IPS DF 4.7 (cell line): ENCODE data around the gene DLGAP1.
A peak's percentile ranks its signal among the peaks of the same experiment; 100 is the strongest.

Experiments
- DNase-seq: peaks from one replicate; pipeline ENCODE4 v3.0.0-alpha.2; 2013; ENCODE audit warnings: low spot score; ENCODE audit errors: extremely low read depth

DLGAP1 gene

GRCh38 chr18:4172196-4173100 lies 282.7 kb downstream of the DLGAP1 start:
- no peak for DNase-seq

DNA sequence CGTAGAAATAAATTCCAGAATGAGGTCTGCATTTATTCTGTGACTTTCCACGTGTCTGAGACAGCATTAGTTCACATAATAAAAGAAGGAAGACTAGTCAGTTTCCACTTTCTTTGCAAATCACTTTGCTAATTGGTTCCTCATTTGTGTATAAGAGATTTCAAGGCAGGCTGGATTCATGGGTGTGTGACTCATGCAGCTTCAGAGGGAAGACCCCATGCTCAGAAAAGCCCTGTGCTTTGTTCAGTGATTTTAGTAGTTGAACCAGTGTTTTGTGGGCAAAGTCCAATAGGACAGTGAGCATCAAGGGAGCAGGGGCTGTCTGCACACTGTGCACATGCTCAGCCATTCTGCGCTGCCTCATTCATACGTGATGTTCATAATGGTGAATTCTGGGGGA lies 297.8 kb downstream of the DLGAP1 start:
- DNase-seq: no peak

GRCh38 chr18:4146797-4147196 lies 308.3 kb downstream of the DLGAP1 start:
- no peak for DNase-seq

- no peak for DNase-seq
Measured at GRCh38 chr18:4144201-4144600, 310.9 kb downstream of the DLGAP1 start.

- no peak for DNase-seq
Measured at GRCh38 chr18:4143585-4143984, 311.5 kb downstream of the DLGAP1 start.

- DNase-seq: no peak
Measured at GRCh38 chr18:4142876-4143275, 312.2 kb downstream of the DLGAP1 start.

DNA sequence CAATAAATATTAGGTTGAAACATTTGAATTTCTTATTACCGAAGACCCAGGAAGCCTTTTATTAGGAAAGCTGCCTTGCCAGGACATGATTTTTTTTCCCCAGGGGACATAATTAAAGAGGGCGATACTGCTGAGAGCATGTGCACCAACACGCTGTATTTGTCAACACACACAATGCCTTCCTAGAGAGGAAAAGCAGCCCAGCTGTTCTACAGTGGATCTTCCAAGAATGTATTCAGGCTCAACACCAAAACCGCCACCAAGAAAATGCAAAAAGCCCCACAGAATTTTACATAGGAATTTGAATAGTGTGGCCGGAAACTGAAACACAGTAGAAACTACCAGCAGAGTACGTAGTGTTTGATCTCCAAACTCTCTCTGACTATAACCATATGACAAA lies 320.4 kb downstream of the DLGAP1 start:
- no peak for DNase-seq

DNA sequence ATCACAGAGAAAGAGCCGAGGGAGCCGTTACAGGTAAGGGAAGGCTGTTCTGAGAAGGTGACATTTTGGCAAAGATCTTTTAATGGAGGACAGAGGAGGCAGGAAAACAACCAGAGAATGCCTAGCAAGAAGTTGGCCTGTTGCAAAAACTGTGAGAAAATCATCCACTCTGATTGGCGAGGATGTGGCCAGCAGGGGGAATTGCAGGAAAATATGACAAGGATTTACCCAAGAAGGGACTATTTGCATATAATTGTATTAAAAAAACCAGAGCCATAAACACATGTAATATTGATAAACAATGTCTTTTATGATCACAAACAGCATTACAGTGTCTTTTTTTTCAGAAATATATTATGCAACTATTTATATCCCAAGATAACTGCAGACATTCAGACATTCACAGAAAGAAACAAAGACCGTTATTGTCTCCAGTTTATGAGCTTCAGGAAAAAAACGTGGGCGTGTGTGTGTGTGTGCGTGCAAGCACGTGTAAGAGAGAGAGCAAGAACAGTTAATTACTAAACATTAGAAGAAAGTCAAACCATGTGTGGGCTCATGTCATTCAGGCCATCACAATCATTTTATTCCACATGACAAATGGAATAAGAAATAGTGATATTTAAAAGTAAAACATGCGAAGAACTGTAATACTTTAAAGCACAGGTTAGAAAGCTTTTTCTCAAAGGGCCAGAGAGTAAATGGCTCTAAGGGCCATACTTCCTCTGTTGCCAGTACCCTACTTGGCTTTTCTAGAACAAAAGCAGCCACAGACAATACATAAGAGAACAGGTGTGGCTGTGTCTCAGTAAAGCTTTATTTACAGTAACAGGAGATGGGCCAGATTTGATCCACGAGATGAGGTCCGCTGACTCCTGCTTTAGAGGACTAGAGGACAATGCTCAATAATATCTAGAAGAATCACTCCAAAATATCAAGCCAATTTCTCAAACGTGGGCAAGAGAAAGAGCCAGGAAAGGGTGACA lies 324.1 kb downstream of the DLGAP1 start:
- no peak for DNase-seq

GRCh38 chr18:4126939-4127338 lies 328.2 kb downstream of the DLGAP1 start:
- no peak for DNase-seq

- DNase-seq: no peak
Measured at GRCh38 chr18:4125627-4126230, 329.4 kb downstream of the DLGAP1 start.

DNA sequence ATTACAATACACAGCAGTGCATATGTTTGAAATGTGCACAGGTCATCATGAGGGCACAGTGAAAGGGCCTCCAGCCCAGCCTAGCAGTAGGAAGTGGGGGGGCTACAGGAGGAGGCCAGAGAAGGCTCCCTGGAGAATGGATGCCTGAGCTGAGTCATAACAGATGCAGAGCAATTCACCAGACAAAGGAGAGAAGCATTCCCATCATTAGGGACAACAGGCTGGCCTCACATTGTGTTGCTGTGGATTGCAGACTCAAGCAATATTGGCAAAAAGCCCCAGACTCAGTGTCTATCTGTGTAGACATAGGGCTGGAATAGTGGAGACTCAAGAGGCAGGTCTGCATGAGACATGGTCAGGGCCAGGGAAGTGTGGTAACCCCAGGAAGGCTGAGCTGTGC lies 329.9 kb downstream of the DLGAP1 start:
- DNase-seq: no peak

DNA sequence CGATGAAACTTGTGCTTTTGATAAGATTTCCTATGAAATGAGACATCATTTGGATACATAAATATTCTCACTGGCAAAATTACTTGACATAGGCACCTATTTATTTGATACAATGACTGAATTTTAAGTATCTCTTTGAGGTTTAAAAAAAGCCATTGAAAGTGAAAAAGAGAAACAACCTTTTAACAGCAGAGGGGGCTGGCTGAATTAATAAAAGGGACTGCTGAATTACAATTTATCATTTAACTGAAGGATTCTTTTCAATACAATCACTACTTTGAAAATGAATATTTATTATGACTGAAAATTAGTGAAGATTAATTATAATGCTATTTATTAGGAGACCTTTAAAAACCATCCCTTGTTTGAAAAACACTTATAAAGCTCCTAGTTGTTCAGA lies 335.3 kb downstream of the DLGAP1 start:
- DNase-seq: no peak

DNA sequence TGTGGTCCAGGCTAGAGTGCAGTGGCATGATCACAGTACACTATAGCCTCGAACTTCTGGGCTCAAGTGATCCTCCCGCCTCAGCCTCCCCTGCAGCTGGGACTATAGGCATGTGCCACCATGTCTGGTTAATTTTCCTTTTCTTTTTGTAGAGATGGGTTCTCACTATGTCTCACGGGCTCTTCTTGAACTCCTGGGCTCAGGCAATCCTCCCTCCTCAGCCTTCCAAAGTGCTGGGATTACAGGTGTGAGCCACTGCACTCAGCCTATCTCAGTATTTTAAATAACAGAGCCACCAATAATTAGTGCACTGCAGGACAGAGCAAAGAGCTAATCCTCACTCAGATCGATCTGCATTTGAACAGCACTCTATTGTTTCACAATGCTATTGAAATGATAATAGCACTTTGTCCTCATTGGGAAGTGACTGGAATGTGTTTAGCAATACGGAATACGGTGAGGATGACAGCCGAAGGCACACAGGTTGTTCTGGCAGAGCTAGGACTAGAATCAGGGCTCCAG lies 335.9 kb downstream of the DLGAP1 start:
- DNase-seq: peak; percentile 97

GRCh38 chr18:4108016-4108415 lies 347.1 kb downstream of the DLGAP1 start:
- DNase-seq: no peak

GRCh38 chr18:4107049-4107467 lies 348.0 kb downstream of the DLGAP1 start:
- no peak for DNase-seq

DNA sequence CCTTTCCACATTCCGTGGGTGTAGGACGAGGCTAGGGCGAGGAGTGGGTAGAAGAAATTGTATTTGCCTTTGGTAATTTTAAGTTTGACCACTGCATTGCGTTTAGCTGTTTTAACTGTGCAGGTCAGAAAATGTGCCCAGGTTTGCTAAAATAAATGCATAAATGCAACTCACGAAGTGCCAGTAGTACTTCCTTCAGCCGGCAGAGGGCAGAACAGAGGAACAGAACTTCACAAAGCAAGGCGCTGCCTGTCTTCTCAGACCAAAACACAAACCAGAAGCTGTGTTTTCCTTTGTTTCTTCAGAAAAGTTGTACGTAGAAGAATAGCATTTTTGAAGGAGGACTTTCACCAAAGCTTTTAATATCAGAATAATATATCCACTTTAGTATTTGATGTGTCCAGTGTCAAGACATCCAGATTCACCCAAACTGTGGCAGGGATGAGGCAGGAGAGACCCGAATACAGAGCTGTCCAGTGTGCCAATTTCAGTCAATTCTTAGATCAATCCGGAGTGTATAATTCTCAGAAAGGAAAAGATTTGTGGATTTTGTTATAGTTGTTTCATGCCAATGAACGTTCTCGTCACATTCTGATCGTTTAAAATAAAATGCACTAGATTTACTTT lies 348.6 kb downstream of the DLGAP1 start:
- no peak for DNase-seq

- DNase-seq: no peak
Measured at GRCh38 chr18:4102901-4103300, 352.2 kb downstream of the DLGAP1 start.

GRCh38 chr18:4101009-4101408 lies 354.1 kb downstream of the DLGAP1 start:
- no peak for DNase-seq

DNA sequence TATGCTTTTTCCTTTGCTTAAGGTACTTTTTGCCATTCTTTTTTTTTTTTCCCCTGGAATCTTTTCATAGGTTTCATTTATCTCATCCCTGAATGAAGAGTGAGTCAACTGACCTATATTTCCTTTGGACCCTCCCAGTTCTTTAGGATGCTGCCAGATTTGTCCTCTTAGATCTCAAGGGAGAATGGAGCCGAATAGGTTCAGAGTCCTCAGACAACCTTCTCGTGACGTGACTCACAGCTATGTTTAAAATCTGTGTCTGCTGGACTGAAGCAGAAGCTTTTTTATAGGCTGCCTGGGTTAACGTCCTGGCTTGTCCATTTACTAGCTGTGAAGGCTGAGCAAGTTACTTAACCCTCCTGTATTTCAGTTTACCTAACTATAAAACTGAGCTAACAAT lies 358.6 kb downstream of the DLGAP1 start:
- no peak for DNase-seq

GRCh38 chr18:4093676-4094075 lies 361.4 kb downstream of the DLGAP1 start:
- DNase-seq: no peak

DNA sequence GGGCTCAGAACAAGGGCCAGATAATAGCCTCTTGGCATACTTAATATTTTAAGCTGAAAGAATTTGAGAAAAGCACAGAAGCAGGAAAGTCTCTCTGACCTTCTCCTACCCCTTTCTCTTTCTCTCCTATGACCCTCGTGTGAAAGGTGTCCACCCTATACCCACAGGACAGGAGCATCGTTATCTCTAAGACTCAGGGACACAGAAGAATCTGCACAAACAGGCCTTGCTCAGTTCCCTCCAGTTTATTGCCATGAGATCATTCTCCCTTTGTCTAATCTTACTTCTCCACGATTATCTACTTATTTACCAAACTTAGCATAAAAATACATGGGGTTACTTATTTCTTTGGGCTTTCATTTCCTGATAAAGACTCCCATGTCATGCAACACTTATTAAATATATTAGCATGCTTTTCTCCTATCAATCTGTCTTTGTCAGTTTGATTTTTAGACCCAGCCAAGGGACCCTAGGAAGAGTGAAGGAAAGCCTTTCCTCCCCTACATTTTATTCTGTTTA lies 370.7 kb downstream of the DLGAP1 start:
- no peak for DNase-seq
